GM21786 (cell line): ENCODE data around the gene SUPT4H1.

Experiments
- ATAC-seq: cut with Tn5 transposase; IDR thresholded peaks from one replicate; pipeline ENCODE4 v1.9.1; 2021; ENCODE audit not compliant: unreplicated experiment

Gene SUPT4H1

DNA sequence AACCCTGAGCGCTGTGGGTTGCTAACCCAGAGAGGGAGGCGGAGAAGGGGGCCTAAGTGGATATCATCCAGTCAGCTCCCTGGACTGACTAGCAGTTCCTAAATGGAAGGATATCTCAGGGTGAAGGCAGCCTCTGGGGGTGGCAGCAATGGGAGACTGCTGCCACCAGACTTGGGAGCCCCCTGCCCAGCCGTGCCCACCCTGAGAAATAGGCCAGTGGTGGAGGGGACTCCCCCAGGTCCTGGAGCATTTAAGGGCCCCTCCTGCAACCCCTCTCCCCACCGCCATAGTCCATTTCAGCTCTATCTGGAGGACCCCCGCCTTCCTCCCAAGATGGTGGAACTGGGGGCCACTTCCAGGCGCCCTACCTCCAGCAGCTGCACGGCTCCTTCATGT is 31.8 kb downstream of the SUPT4H1 start:
- ATAC-seq, result no peak

DNA sequence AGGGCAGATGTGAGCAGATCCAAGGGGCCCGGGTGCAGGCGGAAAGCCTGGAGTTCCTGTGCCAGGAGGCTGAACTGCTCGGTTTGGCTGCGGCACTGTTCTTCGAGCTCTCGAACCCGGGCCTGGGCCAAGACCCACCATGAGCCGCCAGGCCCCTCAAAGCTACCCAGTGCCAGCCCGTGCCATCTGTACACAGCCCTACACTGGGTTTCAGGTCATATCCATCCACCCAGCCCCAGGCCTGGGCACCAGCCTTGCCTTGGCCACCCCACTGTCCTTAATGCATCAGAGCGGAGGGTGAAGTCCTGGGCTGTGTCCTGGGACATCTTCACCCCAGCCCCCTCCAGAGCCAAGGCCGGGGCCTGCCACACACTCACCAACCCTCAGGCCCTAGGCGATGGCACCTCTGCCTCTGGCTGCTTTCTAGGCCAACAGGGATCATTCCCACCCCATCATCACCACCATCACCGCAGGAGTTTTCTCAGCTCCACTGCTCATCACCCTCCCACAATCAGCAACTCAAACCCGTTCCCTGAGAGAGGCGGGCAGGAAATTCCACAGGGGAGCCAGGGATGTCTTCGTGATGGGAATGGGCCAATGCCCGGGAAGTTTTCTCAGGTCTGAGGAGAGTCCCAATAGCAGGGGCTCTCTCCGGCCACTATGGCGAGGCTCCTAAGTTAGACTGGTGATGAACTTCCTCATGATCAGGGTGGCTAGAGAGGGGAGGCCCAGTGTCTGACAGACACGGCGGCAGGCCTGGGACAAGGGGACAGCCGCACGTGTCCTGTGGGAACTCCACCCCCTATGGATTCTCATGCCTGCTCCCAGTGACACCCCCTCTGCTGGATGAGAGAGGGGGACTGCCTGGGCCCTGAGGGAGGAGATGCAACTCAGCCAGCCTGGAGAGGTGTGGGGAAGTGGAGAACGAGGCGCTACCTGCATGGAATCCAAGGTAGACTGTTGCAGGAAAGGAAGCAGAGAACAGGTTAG is 32.5 kb downstream of the SUPT4H1 start:
- ATAC-seq, result no peak

DNA sequence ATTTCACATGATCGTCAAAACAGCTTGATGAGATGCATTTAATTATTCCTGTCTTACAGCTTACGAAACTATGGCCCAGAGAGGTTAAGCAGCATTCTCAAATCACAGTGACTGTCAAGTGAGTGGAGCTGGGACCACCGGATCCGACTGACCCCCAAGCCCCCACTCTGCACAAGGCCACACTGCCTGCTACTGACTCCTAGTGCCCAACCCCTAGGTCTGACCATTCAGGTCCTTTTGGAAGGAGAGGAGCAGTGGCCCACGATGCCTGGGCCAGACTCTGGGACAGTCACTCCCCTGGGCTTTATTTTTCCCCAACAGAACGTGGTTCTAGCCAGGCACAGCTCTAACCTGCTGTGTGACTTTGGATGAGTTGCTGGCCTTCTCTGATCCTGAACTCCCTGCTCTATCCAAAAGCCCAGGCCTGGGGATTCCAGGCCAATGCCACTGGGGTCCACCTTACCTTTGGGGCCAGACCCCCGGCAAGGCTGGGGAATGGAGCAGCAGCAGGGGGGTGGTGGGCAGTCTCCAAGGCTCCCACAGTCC is 33.3 kb downstream of the SUPT4H1 start:
- no peak for ATAC-seq

DNA sequence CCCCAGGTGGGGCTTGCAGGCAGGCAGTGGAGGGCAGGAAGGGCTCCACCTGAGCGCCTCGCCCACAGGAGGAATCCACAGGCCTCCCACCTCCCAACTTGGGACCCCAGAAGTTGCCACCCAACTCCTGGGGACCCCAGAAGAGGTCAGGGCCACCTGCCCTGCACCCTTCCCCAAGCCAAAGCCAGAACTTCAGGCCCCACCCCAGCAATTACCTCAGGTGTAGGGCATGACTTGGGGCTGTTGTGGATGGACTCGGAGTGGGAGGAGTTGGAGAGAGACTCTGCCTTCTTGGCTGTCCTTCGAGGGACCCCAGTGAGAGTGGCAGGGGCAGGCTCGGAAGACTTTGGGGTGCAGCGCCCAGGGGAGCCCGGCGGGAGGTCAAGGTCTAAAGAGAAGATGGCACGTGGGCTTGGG is 33.9 kb downstream of the SUPT4H1 start:
- ATAC-seq, result no peak

DNA sequence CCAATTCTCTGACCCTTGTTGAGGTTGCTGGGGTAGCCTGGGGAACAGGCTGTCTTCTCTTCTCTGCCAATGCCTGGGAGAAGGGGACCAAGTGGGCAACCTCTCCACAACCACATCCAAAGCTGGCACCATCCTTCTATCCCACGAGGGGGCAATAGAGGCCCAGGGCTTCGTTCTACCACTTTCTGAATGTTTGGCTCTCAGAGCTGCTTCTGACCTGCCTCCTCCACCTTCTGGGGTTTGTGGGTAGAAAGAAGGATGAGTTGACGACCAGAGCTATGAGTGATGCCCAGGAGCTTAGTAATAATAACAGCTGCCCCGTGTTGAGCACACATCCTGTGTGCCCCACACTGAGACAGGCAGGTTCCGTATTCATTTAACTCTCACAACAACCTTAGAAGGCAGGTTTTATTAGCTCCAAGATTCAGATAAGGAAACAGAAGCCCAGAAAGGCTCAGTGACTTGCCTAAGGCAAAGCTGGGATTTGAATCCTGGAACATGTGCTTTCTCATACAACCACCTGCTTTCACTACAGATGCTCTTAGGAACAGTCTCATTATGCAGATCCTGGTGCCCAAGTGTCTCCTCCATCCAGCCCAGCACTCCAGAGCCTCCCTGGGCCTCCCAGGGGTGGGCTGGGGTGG is 34.5 kb downstream of the SUPT4H1 start:
- ATAC-seq, result peak; percentile 86

DNA sequence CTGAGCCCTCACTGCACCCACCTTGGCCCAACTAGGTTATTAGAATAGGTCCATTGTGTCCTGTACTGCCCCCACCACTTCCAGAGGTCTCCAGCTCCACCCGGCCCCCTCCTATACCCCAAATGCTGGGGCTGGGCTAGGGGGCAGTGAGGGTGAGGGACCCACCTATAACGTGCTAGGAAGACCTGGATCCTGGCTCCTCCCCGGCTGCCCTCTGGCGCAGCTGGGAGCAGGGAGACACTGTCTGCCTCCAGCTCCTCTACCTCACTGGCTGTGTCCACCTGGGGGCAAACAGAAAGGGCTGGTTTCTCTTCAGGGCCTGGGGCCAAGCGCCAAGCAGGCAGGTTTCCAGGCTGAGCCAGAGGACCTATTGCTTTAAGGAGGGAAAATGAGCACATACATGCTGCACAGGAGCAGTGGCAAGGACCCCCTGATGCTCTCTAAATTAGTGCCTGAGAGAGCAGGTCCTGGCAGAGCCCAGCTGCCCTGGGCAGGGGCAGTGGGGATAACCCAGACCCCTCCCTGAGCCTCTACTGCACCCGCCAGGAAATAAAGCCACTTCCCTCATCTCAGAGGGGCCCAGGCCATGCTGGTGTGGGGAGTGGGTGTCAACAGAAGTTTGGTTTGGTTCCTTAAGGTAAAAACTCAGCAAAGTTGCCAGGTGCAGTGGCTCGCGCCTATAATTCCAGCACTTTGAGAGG is 35.6 kb downstream of the SUPT4H1 start:
- ATAC-seq, result no peak

DNA sequence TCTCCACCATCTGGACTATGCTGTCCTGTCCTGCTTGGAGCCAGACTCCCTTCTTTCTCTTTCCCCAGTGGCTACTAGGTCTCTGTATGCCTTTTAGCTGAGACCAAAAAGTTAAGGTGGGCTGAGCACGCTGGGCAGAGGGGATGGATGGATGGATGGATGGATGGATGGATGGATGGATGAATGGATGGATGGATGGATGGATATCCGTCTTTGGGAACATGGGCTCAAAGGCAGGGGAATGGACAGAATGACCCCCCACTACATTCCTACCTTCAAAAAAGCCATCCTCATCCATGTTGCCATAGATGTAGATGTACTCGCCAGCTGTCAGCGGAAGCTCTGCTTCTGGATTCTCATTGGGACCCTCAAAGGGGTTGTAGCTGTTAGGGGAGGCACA is 36.3 kb downstream of the SUPT4H1 start:
- no peak for ATAC-seq

DNA sequence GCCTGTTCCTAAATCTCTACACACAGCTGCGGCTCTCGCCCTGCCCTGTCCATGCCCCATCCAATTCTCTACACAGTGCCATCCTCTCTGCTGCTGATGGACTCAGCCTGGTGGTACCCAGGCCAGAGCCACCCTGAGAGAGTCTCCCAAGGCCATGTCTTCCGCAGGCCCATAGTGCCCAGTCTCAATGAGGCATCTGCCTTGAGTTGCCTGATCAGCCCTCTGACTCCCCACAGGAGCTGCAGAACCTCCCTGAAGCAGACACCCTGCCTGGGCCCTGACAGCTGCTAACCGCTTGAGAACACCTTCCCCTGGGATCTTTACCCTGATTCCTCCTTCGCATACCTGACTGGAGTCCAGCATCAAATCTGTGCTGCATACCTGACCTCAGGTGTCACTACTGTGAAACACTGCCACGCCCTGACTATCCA is 36.7 kb downstream of the SUPT4H1 start:
- ATAC-seq, result no peak

DNA sequence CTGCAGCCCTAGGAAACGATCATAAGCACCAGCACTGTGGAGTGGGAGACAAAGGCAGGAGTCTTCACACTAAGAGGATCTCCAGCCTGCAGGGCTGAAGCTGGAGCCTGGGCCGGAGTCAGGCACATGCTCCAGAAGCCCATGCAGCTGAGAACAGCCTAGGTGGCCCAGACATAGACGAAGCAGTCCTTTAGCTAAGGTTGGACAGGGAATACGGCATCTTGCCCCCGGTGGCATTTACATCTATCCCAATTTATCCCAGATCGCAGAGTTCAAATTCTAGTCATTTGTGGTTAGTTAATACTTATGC is 37.3 kb downstream of the SUPT4H1 start:
- ATAC-seq, result no peak

DNA sequence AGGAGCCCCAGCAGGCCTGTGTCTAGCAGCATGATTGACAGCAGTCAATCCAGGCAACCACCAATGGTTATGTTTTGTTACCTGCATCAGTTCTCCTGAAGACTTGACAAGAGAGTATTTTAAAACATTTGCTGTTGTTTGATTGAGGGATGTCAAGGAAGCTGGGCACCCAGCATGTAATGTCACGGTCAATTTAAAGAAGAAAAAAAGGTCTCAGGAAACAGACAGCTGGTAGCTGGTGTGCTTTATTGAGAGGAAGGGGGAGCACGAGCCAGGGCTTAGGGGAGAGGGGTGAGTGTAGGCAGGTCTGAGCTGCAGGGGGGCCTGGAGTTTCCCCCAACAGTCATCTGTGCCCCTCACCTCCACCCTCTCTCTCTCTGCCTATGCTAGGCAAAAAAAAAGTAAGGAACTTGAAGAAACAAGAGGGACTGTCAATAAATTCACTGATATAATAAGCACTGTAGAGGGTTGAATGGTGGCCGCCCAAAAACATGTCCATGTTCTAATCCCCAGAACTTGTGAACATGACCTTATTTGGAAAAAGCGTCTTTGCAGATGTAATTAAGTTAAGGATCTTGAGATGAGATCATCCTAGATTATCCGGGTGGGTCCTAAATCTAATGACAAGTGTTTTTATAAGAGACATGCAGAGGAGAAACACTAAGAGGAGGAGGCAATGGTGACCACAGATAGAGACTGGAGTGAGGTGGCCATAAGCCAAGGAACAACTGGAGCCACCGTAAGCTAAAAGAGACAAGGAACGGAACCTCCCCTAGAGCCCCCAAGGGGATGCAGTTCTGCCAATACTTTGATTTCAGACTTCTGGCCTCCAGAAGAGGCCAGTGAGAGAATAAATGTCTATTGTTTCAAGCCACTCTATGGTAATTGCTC is 37.9 kb downstream of the SUPT4H1 start:
- ATAC-seq, result no peak

DNA sequence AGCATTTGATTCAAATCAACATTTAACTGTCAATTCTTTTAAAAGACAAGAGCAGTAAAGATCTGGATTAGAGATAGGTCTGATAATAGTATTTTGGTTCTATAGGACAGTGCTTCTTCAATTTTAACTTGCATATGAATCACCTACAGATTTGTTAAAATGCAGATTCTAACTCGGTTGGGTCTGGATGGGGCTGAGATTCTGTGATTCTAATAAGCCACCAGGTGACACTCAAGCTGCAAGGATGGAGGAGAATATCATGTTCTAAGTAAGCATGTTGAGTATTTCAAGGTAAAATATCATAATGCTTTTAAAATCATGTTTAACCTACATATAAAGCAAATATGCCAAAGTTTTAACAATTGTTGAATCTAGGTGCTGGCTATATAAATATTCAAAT is 39.2 kb downstream of the SUPT4H1 start:
- ATAC-seq, result no peak

DNA sequence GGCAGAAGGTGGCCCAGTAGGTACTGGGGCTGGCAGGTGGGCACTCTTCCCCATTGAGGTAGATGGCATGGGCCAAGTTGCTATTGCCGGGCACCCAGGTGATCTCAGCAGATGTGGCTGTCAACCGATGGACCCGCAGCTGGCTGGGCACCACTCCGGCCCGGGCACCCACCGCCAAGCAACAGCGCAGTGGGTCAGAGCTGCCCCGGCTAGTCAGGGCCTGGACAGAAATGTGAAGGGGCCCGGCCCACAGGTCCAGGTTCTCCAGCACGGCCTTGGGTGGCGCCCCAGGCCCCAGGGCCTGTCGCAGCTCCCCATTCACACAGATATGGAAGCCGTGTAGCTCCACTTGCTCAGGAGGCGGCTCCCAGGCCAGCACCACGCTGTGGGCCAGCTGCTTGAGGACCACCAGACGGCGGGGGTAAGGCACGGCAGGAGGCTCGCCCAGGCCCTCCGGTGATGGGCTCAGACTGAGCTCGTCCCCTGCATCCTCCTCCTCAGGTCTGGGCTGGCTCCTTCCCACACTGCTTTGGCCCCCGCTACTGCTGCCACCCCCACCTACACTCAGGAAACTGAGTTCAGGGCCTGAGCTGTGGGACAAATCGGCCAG is 39.9 kb downstream of the SUPT4H1 start:
- no peak for ATAC-seq

DNA sequence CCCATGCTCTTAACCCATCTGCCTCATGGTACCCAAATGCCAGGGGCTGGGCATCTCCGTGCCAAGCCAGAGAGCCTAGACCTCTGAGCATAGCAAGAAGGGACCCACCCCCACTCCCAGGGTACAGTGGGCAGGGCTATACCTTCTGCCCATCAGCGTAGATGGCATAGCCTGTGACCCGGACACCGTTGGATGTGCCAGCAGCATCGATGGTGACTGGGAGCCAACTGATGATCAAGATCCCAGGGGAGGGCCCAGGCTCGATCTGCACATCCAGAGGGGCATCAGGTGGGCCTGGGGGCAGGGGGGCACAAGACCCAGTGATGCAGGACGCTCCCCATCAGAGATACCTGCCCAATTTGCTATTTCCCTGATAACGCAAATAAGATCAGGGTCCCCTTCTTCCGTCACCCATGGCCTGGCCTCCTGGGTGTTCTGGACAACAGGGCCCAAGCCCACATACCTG is 40.5 kb downstream of the SUPT4H1 start:
- no peak for ATAC-seq

DNA sequence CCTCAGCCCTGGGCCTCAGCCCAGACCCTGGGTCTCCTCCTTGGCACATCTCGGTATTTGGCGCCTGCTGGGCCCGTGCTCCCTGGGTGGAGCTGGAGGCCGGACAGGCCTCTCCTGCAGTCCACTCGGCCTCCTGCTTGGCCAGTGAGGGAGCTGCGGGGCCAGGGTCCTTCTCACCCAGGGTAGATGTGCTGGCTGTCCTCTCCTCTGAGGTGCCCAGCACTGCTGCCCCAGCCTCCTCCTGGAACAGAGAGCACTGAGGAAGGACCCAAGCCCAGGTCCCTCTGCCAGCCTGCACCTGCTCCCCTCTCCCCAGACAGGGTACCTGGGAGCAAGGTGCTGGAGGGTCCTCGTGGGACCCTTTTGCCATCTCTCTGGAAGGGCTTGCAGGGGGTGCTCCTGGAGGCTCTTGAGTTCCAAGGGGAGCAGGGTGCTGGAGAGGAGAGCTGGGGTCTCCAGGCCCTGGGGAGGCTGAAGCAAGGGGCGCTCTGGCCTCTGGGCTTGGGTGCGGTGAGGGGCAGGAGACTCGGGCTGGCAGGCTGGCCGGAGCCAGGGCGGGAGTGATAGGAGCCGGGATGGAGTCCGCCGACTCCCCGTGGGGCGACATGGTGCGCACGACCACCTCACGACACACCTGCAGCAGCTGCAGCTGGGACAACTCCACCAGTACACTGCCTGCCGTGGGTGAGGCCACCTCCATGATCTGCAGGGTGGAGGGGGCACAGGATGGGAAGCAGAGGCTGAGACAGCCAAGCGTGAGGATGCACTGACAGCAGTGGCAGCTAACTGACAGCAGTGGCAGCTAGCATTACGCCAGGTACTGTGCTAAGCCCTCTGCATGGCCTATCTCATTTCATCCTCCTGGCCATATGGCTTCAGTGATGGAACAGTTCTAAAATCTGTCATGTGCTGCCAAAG is 41.2 kb downstream of the SUPT4H1 start:
- ATAC-seq, result no peak

DNA sequence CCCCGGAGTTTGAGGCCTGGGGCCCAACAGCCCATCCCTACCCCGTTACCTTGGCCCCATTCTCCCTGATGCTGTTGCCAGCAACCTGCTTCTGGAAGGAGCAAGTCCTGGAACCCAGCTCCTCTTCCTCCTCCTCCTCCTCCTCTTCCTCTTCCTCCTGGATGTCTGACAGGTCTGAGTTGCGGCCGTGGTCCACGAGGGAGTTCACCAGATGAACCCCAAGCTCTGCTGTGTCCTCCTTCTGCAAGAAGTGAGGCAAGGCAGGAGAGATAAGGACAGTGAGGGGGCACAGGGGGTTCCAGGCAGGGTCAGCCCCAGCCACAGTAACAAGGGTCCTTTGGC is 42.1 kb downstream of the SUPT4H1 start:
- no peak for ATAC-seq

DNA sequence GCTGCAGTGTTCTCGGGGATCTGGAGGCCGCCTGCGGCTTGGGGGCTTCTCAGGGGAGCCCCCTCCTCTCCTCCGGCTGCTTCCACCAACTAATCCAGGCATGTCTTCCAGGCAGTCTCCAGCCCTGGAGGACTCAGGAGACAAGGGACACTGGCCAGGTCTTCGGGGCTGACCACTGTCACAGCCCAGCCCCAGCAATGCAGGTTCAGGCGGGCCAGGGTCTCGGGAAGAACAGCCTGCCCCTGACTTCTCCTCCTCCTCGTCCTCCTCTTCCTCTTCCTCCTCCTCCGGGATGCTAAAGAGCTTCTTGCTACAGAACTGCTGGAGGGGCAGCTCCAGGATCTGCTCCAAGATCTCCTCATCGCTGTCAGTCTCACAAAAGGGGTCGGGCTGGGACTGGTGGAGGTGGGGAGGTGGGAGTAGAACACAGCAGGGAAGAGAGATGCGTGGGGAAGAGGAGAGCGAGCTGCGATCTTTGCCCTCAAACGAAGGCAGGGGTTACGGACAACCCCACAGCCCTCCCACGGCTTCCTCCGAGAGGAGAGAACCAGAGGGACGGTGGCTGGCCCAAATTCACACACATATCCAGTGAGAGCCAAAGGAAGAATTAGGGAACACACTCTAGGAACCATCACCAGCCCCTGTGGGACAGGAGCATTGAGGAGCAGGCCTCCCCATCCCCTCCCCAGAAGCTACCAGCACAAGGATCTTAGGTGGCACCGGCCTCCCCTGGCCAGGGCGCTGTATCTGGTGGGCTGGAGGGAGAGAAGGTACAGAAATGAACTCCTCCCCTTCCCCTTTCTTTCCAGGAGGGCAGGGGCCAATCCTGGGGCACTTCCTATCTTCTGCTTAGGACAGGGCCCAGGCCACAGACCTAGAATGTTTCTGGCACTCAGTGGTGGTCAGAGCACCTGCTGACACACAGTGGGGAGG is 42.8 kb downstream of the SUPT4H1 start:
- no peak for ATAC-seq

DNA sequence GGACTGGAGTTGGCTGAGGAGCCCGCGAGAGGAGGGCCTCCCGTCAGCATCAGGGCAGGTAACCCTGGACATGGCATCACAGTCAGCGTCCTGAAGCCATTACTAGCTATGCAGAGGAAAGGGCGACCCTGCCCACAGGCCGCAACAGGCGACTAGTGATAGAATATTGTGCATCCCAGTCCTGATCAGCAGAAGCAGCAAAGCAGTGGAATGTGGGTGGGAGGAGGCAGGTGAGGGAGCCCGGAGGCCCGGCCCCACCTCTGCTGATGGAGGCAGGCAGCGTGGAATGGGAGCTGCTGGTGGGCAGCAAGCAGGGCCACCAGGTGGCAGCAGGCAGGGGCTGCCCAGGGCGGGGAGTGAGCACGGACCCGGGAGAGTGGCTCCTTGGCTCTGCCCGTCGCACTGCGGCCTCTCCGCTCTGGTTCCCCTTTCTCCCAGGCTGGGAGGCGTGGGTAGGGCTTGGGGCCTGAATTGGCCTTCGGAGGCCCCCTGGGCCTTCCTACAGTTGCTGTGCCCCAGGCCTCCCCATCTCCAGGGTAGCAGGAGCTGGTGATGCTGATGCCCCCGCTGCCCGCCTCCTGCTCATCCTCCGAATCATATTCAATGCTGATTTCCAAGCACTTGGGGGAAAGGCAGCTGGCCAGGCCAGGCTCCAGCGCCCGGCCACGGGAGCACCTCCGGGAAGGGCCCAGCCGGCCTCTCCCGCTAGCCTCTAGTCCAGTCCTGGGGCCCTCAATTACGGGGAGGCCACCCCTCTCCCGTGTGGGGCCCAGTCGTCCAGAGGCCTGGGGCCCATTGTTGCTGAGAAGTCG is 43.6 kb downstream of the SUPT4H1 start:
- no peak for ATAC-seq
